A549 (cell line): ENCODE results near the gene MOSPD3. TPM values are rescaled to one million over a fixed set of nuclear protein-coding genes. Genes with fewer than 3 reads are reported as not detected.
A peak's percentile ranks its signal among the peaks of the same experiment; 100 is the strongest.

Experiments used
- ATAC-seq, 2 experiments: fragments of 200-7000 bp in 1 of 2; fragments of >200 bp in 1 of 2; cut with Nextera tagmentation in 1 of 2; cut with Tn5 transposase in 1 of 2; 3 replicates each; pipeline versions ENCODE4 v1.8.0 to v1.9.1; 2018 to 2020; ENCODE audit warnings: mild to moderate bottlenecking in 1 of 2, moderate library complexity in 1 of 2
- CTCF ChIA-PET: fragments of 300-600 bp; sonication (Branson Sonifier 250); formaldehyde crosslinking; extraction: SDS; loops from one replicate; lab custom pipeline; 2021; ENCODE audit warnings: antibody characterized with exemption, inconsistent platforms; lab: Yijun Ruan, JAX
- POLR2A ChIA-PET: fragments of 350-600 bp; formaldehyde crosslinking; extraction: SDS; loops from one replicate; lab custom pipeline; 2021; ENCODE audit warnings: antibody characterized with exemption, inconsistent platforms; lab: Yijun Ruan, JAX
- DNase-seq, 2 experiments: peaks; one replicate each; pipeline versions ENCODE4 v3.0.0 to v3.0.0-alpha.2; 2011 to 2016; ENCODE audit warnings: low read depth in 1 of 2, low spot score in 1 of 2
- FAIRE-seq: peaks from 2 replicates; lab custom pipeline; 2011; peaks lifted over from hg19 to GRCh38; lab: Jason Lieb, UNC
- H3K27ac ChIP-seq, 2 experiments: fragments of >200 bp; sonication (Bioruptor Twin); formaldehyde crosslinking; 3 replicates each; pipeline ENCODE4 v1.5.1; 2016 to 2017
- H3K4me1 ChIP-seq: fragments of >200 bp; sonication (Bioruptor Twin); formaldehyde crosslinking; 3 replicates; pipeline ENCODE4 v1.6.1; 2016
- H3K4me2 ChIP-seq: fragments of >200 bp; sonication (Bioruptor Twin); formaldehyde crosslinking; 3 replicates; pipeline ENCODE4 v1.6.1; 2016
- H3K4me3 ChIP-seq: fragments of >200 bp; sonication (Bioruptor Twin); formaldehyde crosslinking; 3 replicates; pipeline ENCODE4 v1.5.1; 2016
- H3K9me3 ChIP-seq: fragments of >200 bp; sonication (Bioruptor Twin); formaldehyde crosslinking; 3 replicates; pipeline ENCODE4 v1.6.1; 2016
- BCL3 ChIP-seq: fragments of >200 bp; sonication (Bioruptor Twin); formaldehyde crosslinking; IDR thresholded peaks from 3 replicates; pipeline ENCODE4 v1.6.1; 2016
- CBX2 ChIP-seq: fragments of 200-600 bp; sonication (generic); IDR thresholded peaks from 2 replicates; pipeline ENCODE4 v1.6.1; 2016; ENCODE audit warnings: low read depth, mild to moderate bottlenecking, borderline replicate concordance
- CTCF ChIP-seq: fragments of >200 bp; sonication (Bioruptor Twin); formaldehyde crosslinking; IDR thresholded peaks from 3 replicates; pipeline ENCODE4 v1.5.1; 2016
- EHF ChIP-seq: fragments of 250-450 bp; sonication (Bioruptor Pico); IDR thresholded peaks from 2 replicates; pipeline ENCODE4 v1.5.0; 2020; ENCODE audit warnings: mild to moderate bottlenecking
- EHMT2 ChIP-seq: fragments of 200-600 bp; sonication (generic); IDR thresholded peaks from 2 replicates; pipeline ENCODE4 v1.6.1; 2016; ENCODE audit warnings: antibody characterized with exemption, low read depth, mild to moderate bottlenecking, moderate library complexity
- ELK1 ChIP-seq: fragments of 150-350 bp; IDR thresholded peaks from 2 replicates; pipeline ENCODE4 v1.6.1; 2014; ENCODE audit warnings: low read depth, mild to moderate bottlenecking, low read length
- FOSB ChIP-seq: fragments of 250-450 bp; sonication (Bioruptor Pico); IDR thresholded peaks from 2 replicates; pipeline ENCODE4 v1.5.0; 2020; ENCODE audit warnings: mild to moderate bottlenecking, moderate library complexity
- FOXS1 ChIP-seq: fragments of 250-450 bp; sonication (Bioruptor Pico); IDR thresholded peaks from 2 replicates; pipeline ENCODE4 v1.5.0; 2020; ENCODE audit warnings: mild to moderate bottlenecking, moderate library complexity
- HES2 ChIP-seq: fragments of >200 bp; sonication (Bioruptor Twin); formaldehyde crosslinking; IDR thresholded peaks from 2 replicates; pipeline ENCODE4 v1.6.1; 2016
- HOXA7 ChIP-seq: fragments of 250-450 bp; sonication (Bioruptor Pico); IDR thresholded peaks from 2 replicates; pipeline ENCODE4 v1.5.0; 2020; ENCODE audit warnings: mild to moderate bottlenecking, moderate library complexity
- JUN ChIP-seq, 2 experiments: fragments of >200 bp; sonication (Bioruptor Twin); formaldehyde crosslinking; IDR thresholded peaks; 2 replicates in 1 of 2; 3 replicates in 1 of 2; pipeline ENCODE4 v1.6.1; 2016 to 2017
- KDM5A ChIP-seq: fragments of 200-600 bp; sonication (generic); IDR thresholded peaks from 2 replicates; pipeline ENCODE4 v1.6.1; 2016; ENCODE audit warnings: antibody characterized with exemption, mild to moderate bottlenecking
- MAX ChIP-seq: IDR thresholded peaks from 2 replicates; pipeline ENCODE4 v1.6.1; 2012
- MAZ ChIP-seq: fragments of 150-350 bp; IDR thresholded peaks from 2 replicates; pipeline ENCODE4 v1.6.1; 2014; ENCODE audit warnings: antibody characterized with exemption, low read depth, low read length, borderline replicate concordance
- MYC ChIP-seq: IDR thresholded peaks from 2 replicates; pipeline ENCODE4 v1.6.1; 2012; ENCODE audit warnings: mild to moderate bottlenecking, inconsistent platforms, low read length, improper control_type of control experiment, borderline replicate concordance
- NPAS2 ChIP-seq: fragments of 250-450 bp; sonication (Bioruptor Pico); IDR thresholded peaks from 2 replicates; pipeline ENCODE4 v1.8.0; 2022; ENCODE audit warnings: mild to moderate bottlenecking, moderate library complexity, borderline replicate concordance
- REST ChIP-seq: fragments of 200-600 bp; sonication (generic); IDR thresholded peaks from 2 replicates; pipeline ENCODE4 v1.6.1; 2016; ENCODE audit warnings: antibody characterized with exemption, mild to moderate bottlenecking, moderate library complexity
- RNF2 ChIP-seq: fragments of 200-600 bp; sonication (generic); IDR thresholded peaks from 2 replicates; pipeline ENCODE4 v1.6.1; 2016; ENCODE audit warnings: low read depth, mild to moderate bottlenecking, antibody characterized with exemption, moderate library complexity, borderline replicate concordance
- SMC3 ChIP-seq: fragments of >200 bp; sonication (Bioruptor Twin); formaldehyde crosslinking; IDR thresholded peaks from 3 replicates; pipeline ENCODE4 v1.6.1; 2018; ENCODE audit warnings: inconsistent platforms
- ZC3H11A ChIP-seq: fragments of 450-650 bp; IDR thresholded peaks from 2 replicates; pipeline ENCODE4 v1.6.1; 2014; ENCODE audit warnings: antibody characterized with exemption, mild to moderate bottlenecking
- WGBS: methylation state at CpG from one replicate; pipeline ENCODE4 v1.1.6; 2017; ENCODE audit errors: missing lambda C conversion rate; 5-methylcytosine and 5-hydroxymethylcytosine counted together
- polyA plus RNA-seq, 4 experiments: library from polyadenylated mRNA; depleted of rRNA in 3 of 4; stranded (reverse); fragments of >200 nt; fragmentation: RNase III in 1 of 4; extraction: RNeasy Plus Mini Kit Qiagen cat#74134 plus additional on column Dnase treatment in 1 of 4; gene quantifications; 2 replicates in 3 of 4; 3 replicates in 1 of 4; pipeline ENCODE4 v1.2.3, GENCODE V29; 2011 to 2017

The MOSPD3 gene
- polyA plus RNA-seq, 2 of the 4 experiments (the other 2 are of a cell fraction), result 6.1 to 14.8 TPM

GRCh38 chr7:100573691-100574361 is 38.5 kb upstream of the MOSPD3 start, which contains the start of gene SAP25:
SAP25 (minus strand) TSS chr7:100573900; CDS start chr7:100573742, 158 bp downstream.
- CTCF ChIA-PET, result interaction anchor here (0.9 to 2.9 kb wide), 5 partner anchors 8 to 278 kb away, joined by 3 to 15 read pairs (median 3); partner anchors contain the start of genes POP7 and SLC12A9
- Histone ChIP-seq H3K27ac (no peak within 1 kb of the TSS; a peak in 1 of 6 replicates), H3K4me2 (no peak within 1 kb of the TSS), H3K4me1 (peaks cover 9% of the 10 kb centered on the region; the same call in 1 of the 3 replicates), H3K9me3 (no peaks in the 10 kb centered on the region), H3K4me3 (no peak within 1 kb of the TSS)
- DNase-seq (no peak), ATAC-seq (no peak), FAIRE-seq (no peak)
- POLR2A ChIA-PET, result interaction anchor here (1.7 kb wide), 1 partner anchor 12 kb away, joined by 4 read pairs; the partner anchor contains the start of genes FBXO24 and LRCH4
- TF ChIP-seq RNF2 (no peak), BCL3 (no peak), MYC (no peak), CTCF (peak; percentile 28), CBX2 (no peak), NPAS2 (CRISPR knock-in tag) (no peak), MAZ (no peak), ZC3H11A (no peak), EHMT2 (no peak), MAX (peak; percentile 51), HES2 (no peak), FOSB (CRISPR knock-in tag) (no peak), KDM5A (no peak), JUN (IDR thresholded peaks at IDR 0.05) (no peak), REST (no peak), ELK1 (no peak), SMC3 (0 out of 3 replicates have a peak, but pooled peaks have one; percentile 11), EHF (CRISPR knock-in tag) (no peak), HOXA7 (CRISPR knock-in tag) (no peak), FOXS1 (no peak)
- 93% methylated on average over 55 of the region's 70 CpGs for WGBS
